Activated CD4-positive, alpha-beta T cell treated with anti-CD3 and anti-CD28 coated beads, Interleukin-2, amount 50 U/mL, for 4 hours (primary cell): ENCODE measurements around the gene SENP3.

Source experiments
- DNase-seq, 2 experiments: peaks; one replicate each; pipeline ENCODE4 v3.0.0-alpha.2; 2020

The SENP3 gene

GRCh38 chr17:7561589-7562207, at the start of gene SENP3:
Gene SENP3 (plus strand): TSS chr17:7561919. CDS start chr17:7563077, 1,158 bp downstream.
- DNase-seq: peak; percentile 82 to 86

GRCh38 chr17:7512105-7512504, 49.6 kb upstream of the SENP3 start:
- no peak for DNase-seq

DNA sequence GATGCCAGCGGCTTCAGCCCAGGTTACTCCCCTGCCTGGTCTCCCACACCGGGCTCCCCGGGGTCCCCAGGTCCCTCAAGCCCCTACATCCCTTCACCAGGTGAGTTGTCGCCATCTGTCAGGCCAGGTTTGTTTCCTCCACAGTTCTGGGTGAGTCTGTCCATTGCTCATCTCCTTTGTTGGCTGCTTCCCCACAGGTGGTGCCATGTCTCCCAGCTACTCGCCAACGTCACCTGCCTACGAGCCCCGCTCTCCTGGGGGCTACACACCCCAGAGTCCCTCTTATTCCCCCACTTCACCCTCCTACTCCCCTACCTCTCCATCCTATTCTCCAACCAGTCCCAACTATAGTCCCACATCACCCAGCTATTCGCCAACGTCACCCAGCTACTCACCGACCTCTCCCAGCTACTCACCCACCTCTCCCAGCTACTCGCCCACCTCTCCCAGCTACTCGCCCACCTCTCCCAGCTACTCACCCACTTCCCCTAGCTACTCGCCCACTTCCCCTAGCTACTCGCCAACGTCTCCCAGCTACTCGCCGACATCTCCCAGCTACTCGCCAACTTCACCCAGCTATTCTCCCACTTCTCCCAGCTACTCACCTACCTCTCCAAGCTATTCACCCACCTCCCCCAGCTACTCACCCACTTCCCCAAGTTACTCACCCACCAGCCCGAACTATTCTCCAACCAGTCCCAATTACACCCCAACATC, 48.7 kb upstream of the SENP3 start:
- DNase-seq: no peak

DNA sequence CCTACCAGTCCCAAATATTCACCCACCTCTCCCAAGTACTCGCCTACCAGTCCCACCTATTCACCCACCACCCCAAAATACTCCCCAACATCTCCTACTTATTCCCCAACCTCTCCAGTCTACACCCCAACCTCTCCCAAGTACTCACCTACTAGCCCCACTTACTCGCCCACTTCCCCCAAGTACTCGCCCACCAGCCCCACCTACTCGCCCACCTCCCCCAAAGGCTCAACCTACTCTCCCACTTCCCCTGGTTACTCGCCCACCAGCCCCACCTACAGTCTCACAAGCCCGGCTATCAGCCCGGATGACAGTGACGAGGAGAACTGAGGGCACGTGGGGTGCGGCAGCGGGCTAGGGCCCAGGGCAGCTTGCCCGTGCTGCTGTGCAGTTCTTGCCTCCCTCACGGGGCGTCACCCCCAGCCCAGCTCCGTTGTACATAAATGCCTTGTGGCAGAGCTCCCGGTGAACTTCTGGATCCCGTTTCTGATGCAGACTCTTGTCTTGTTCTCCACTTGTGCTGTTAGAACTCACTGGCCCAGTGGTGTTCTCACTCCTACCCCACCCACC, 47.8 kb upstream of the SENP3 start:
- no peak for DNase-seq

GRCh38 chr17:7515911-7516610, 45.7 kb upstream of the SENP3 start:
- DNase-seq: no peak

GRCh38 chr17:7523033-7523432, 38.7 kb upstream of the SENP3 start:
- peak; percentile 47 to 48 for DNase-seq

GRCh38 chr17:7528842-7529241, 32.9 kb upstream of the SENP3 start:
- no peak for DNase-seq

- DNase-seq: no peak
These were observed 31.5 kb upstream of the SENP3 start for GRCh38 chr17:7530023-7530900.

- DNase-seq: no peak
These were observed 23.7 kb upstream of the SENP3 start for GRCh38 chr17:7538050-7538449.

GRCh38 chr17:7538891-7539545, 22.7 kb upstream of the SENP3 start:
- DNase-seq: no peak

DNA sequence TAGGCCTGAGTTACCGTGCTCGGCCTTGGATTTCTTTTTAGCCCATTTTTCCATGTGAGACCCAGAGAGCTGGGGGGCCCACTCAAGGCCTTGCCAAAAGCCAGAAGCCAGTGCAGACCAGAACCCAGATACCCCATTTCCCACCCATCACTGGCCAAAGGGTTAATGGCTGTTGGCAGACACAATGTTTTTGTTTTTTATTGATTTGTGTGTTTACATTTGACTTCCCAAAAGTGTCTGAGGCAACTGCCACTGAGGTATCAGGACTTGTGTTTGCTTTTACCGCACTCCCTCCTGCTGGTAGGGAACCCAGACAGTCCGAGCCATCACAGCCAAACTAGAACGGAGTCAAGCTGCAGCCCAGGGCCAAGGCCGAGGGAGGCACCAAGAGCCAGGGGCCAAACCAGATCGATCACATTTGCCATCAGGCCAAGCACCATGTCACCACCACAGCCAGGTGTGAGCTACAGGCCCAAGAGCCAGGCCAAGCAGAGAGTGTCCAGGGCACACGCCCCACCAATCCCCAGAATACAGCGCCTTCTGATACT, 20.6 kb upstream of the SENP3 start:
- DNase-seq: no peak

GRCh38 chr17:7544911-7545310, 16.8 kb upstream of the SENP3 start:
- no peak for DNase-seq

- peak; percentile 35 for DNase-seq
These were observed 12.9 kb upstream of the SENP3 start, which contains the start of gene TNFSF12 for GRCh38 chr17:7548585-7549400. Gene TNFSF12 (plus strand): TSS chr17:7549058. CDS start chr17:7549154, 96 bp downstream.

DNA sequence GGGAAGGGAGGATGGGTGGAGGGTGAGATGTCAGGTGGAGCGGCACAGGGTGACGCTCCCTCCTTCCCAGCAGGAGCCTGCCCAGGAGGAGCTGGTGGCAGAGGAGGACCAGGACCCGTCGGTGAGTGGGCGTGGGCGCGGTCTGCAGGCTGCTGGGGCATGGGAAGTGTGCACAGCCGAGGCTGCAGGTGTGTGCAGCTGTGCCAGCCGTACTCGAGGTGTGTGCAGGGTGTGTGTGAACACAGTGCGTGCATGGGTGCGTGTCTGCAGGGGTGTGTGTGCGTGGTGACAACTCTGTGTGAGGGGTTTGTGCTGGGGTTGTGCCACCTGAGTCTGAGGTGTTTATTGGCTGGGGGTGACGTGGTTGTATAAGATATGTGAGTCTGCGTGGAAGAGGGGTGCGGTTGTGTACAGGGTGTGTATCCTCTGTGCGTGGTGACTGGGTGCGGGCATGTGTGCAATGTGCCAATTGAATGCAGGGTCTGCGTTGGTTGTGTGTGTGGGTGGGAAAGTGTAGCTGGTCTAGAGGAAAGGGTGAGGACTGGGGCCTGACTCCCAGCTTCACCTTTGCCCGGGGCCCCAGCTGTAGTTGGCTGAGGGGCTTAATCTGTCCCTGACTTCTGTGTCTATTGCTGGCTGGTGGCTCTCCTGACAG, 12.2 kb upstream of the SENP3 start:
- peak; percentile 24 to 25 for DNase-seq

DNA sequence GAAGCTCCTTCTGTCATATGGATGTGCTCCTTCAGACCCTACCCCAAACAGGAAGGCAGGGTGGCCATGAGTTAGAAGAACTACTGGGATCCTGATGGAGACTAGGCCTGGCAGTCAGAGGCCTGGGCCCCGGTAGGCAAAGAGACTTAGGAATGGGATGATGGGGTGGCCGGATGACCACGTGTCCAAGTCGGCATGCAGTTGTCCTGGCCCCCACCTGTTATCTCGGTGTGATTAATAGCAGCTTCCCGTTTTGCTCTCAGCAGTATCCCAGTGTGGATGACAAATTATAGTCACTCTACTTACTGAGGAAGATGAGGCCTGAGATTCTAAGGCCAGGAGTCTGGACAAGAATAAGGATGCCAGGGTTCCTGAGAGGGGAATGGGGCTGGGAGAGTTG, 11.4 kb upstream of the SENP3 start:
- DNase-seq: no peak

- DNase-seq: no peak
These were observed 10.3 kb upstream of the SENP3 start for GRCh38 chr17:7551396-7551795.

DNA sequence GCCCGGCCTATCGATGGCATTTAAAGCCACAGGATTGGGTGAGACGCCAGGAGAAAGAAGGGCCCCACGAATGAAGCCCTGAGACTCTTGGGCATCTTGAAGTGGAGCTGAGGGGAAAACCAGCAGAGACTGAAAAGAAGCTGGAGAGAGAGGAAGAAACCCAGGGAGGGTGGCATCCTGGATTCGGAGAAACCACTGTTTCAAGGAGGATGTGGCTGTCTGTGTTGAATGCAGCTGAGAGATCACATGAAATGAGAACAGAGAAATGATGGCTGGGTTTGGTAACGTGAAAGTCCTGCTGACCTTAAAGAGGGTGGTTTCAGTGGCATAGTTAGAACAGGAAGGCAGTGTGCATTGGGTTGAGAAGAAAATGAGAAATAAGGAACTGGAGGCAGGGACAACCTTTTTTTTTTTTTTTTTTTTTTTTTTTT, 9.1 kb upstream of the SENP3 start:
- DNase-seq: no peak

DNA sequence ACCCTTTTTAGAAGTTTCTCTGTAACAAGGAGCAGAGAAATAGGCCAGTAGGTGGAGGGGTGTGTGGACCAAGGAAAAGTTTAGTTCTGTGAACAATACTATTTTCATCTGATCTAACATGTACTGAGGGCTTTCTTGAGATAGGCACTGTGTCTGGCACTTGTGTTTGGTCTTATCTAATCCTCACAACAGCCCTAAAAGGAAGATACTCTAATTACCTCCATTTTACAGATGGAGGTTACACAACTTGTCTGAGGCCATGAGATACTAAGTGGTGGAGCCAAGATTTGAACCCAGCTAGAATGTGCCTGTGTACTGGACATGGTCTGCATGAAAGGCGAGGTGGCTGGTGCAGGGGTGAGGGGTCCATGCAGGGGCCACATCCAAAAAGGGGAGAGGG, 8.4 kb upstream of the SENP3 start:
- no peak for DNase-seq

DNA sequence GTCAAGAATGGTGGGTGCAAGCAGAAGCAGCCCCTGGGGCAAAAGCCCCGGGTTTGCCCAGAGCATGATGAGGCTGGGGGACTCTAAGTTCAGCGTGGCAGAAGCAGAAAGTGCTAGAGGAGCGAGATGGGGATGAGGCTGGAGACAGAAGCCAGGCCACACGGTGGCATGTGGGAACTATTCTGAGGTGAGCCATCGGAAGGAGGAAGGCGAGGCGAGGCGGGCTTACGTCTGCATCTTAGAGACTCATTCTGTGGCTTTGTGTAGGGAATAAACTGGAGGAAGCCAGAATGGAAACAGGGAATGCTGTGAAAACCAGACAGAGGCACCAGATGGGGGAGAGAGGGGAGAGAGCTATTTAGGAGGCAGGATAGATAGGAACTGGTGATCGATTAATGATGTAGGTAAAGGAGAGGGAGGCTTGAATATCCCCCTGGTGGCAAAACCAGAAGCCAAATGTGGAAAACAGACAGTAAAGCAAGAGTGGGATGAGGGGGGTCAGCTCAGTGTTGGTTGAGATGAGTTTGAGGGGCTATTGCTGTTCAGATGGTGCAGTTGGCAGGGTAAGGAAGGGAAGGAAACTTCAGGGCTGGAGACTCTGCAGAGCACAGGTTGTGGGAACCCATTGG, 6.3 kb upstream of the SENP3 start:
- DNase-seq: no peak

- DNase-seq: no peak
These were observed 5.1 kb upstream of the SENP3 start for GRCh38 chr17:7556627-7557026.
